ENCODE results near the gene FCRLA. TPM values are rescaled to one million over a fixed set of nuclear protein-coding genes. Genes with fewer than 3 reads are reported as not detected.
"Not testable (repeated sequence)": the region's sequence is repeated elsewhere in the genome, so short reads cannot be mapped to it uniquely, and the experiment has no call there.

Gene FCRLA
- 0.11 TPM for total RNA-seq
- long read RNA-seq, result 0 reads

- Histone ChIP-seq H3K27me3 (ENCODE audit: low read depth) (peaks cover under 1% of the 10 kb centered on the region), H3K4me3 (no peak within 1 kb of the TSS), H3K9me3 (replicated peaks) (no peaks in the 10 kb centered on the region), H3K36me3 (no peaks in the 10 kb centered on the region), H3K4me1 (peaks cover 17% of the 10 kb centered on the region), H3K27ac (replicated peaks) (peak within 1 kb of the TSS; percentile 70)
- no peak for TF ChIP-seq CTCF (IDR thresholded peaks at IDR 0.05; ENCODE audit: borderline replicate concordance)
- intact Hi-C loops (cut with micrococcal nuclease), result no loop called here
- no peak for DNase-seq
These were observed at the start of gene FCRLA for GRCh38 chr1:161706482-161707347. FCRLA (plus strand) TSS chr1:161707229; CDS start chr1:161707265, 36 bp downstream.

GRCh38 chr1:161658524-161658923 lies 48.5 kb upstream of the FCRLA start:
- H3K4me1 ChIP-seq; intact Hi-C loops (cut with micrococcal nuclease); H3K27ac ChIP-seq (replicated peaks); H3K27me3 ChIP-seq (ENCODE audit: low read depth); DNase-seq; H3K9me3 ChIP-seq (replicated peaks); H3K36me3 ChIP-seq; H3K4me3 ChIP-seq: not testable (repeated sequence)

- H3K4me1 ChIP-seq; H3K27me3 ChIP-seq (ENCODE audit: low read depth); intact Hi-C loops (cut with micrococcal nuclease); H3K27ac ChIP-seq (replicated peaks); DNase-seq; H3K4me3 ChIP-seq; H3K36me3 ChIP-seq; H3K9me3 ChIP-seq (replicated peaks): not testable (repeated sequence)
These were observed 45.2 kb upstream of the FCRLA start for GRCh38 chr1:161661660-161662311.

GRCh38 chr1:161662684-161663339 lies 44.2 kb upstream of the FCRLA start, which contains the start of gene FCGR2B:
FCGR2B (plus strand) TSS chr1:161663143; CDS start chr1:161663242, 99 bp downstream.
- H3K27ac ChIP-seq (replicated peaks); H3K9me3 ChIP-seq (replicated peaks); H3K36me3 ChIP-seq; H3K4me1 ChIP-seq; DNase-seq; H3K4me3 ChIP-seq; intact Hi-C loops (cut with micrococcal nuclease); H3K27me3 ChIP-seq (ENCODE audit: low read depth): not testable (repeated sequence)

GRCh38 chr1:161663569-161663968 lies 43.5 kb upstream of the FCRLA start:
- H3K36me3 ChIP-seq; DNase-seq; H3K27ac ChIP-seq (replicated peaks); H3K9me3 ChIP-seq (replicated peaks); intact Hi-C loops (cut with micrococcal nuclease); H3K4me1 ChIP-seq; H3K4me3 ChIP-seq; H3K27me3 ChIP-seq (ENCODE audit: low read depth): not testable (repeated sequence)

- H3K4me3 ChIP-seq; H3K27ac ChIP-seq (replicated peaks); H3K9me3 ChIP-seq (replicated peaks); intact Hi-C loops (cut with micrococcal nuclease); H3K4me1 ChIP-seq; DNase-seq; H3K36me3 ChIP-seq; H3K27me3 ChIP-seq (ENCODE audit: low read depth): not testable (repeated sequence)
These were observed 42.3 kb upstream of the FCRLA start for GRCh38 chr1:161664689-161665088.

- DNase-seq; H3K36me3 ChIP-seq; H3K4me1 ChIP-seq; H3K27ac ChIP-seq (replicated peaks); H3K4me3 ChIP-seq; H3K9me3 ChIP-seq (replicated peaks); intact Hi-C loops (cut with micrococcal nuclease); H3K27me3 ChIP-seq (ENCODE audit: low read depth): not testable (repeated sequence)
These were observed 35.7 kb upstream of the FCRLA start for GRCh38 chr1:161671045-161672020.

- H3K4me1 ChIP-seq; H3K4me3 ChIP-seq; H3K9me3 ChIP-seq (replicated peaks); intact Hi-C loops (cut with micrococcal nuclease); DNase-seq; H3K27ac ChIP-seq (replicated peaks); H3K36me3 ChIP-seq; H3K27me3 ChIP-seq (ENCODE audit: low read depth): not testable (repeated sequence)
These were observed 33.6 kb upstream of the FCRLA start for GRCh38 chr1:161673437-161673836.

- DNase-seq; H3K27me3 ChIP-seq (ENCODE audit: low read depth); H3K9me3 ChIP-seq (replicated peaks); H3K4me1 ChIP-seq; H3K27ac ChIP-seq (replicated peaks); intact Hi-C loops (cut with micrococcal nuclease); H3K36me3 ChIP-seq; H3K4me3 ChIP-seq: not testable (repeated sequence)
These were observed 32.6 kb upstream of the FCRLA start for GRCh38 chr1:161674447-161674846.

GRCh38 chr1:161674908-161675307 lies 32.1 kb upstream of the FCRLA start:
- DNase-seq; H3K27me3 ChIP-seq (ENCODE audit: low read depth); H3K4me1 ChIP-seq; H3K4me3 ChIP-seq; H3K36me3 ChIP-seq; H3K27ac ChIP-seq (replicated peaks); H3K9me3 ChIP-seq (replicated peaks); intact Hi-C loops (cut with micrococcal nuclease): not testable (repeated sequence)

Data from left ventricle myocardium inferior (tissue), 1 donor.